Measurements from ENCODE around the gene ZFYVE9. TPM values are rescaled to one million over a fixed set of nuclear protein-coding genes. Genes with fewer than 3 reads are reported as not detected.

ZFYVE9 gene
- polyA plus RNA-seq, 1 donor from 2014 or later: 18.1 TPM

DNA sequence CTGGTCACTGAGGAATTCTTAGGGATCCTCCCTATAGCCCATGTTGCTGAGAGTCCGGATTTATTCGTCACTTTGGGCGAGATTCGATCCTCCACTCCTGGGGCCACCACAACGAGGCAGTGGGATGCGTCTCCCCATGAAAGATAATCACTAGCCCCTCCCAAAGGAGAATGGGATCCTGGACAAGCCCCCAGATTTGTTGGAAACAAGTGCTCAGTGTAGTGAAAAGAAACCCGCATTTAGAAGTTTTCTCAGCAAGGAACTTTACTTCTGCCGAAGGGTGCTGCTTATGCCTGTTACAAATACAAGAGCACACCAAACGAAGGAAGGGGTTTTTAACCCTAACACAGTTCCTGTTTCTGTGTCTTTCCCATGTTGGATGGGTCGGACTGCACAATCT, 83.3 kb downstream of the ZFYVE9 start:
- no peak overlapping the region for H3K4me3 ChIP-seq (ENCODE audit: low read length)
- no peaks in the 10 kb centered on the region for H3K9me3 ChIP-seq (ENCODE audit: low read length)
- no peaks in the 10 kb centered on the region for H4K20me1 ChIP-seq (ENCODE audit: insufficient read depth)
- TF ChIP-seq MXI1 (conservative IDR thresholded peaks at IDR 0.05; ENCODE audit: poor library complexity, severe bottlenecking): no peak
- TF ChIP-seq, protein P1, sequence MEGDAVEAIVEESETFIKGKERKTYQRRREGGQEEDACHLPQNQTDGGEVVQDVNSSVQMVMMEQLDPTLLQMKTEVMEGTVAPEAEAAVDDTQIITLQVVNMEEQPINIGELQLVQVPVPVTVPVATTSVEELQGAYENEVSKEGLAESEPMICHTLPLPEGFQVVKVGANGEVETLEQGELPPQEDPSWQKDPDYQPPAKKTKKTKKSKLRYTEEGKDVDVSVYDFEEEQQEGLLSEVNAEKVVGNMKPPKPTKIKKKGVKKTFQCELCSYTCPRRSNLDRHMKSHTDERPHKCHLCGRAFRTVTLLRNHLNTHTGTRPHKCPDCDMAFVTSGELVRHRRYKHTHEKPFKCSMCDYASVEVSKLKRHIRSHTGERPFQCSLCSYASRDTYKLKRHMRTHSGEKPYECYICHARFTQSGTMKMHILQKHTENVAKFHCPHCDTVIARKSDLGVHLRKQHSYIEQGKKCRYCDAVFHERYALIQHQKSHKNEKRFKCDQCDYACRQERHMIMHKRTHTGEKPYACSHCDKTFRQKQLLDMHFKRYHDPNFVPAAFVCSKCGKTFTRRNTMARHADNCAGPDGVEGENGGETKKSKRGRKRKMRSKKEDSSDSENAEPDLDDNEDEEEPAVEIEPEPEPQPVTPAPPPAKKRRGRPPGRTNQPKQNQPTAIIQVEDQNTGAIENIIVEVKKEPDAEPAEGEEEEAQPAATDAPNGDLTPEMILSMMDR (IDR thresholded peaks at IDR 0.05; ENCODE audit: poor library complexity, severe bottlenecking): no peak
- TF ChIP-seq SMC3 (conservative IDR thresholded peaks at IDR 0.05; ENCODE audit: poor library complexity): no peak
- TF ChIP-seq EP300 (conservative IDR thresholded peaks at IDR 0.05; ENCODE audit: poor library complexity, severe bottlenecking): no peak
- no peak for TF ChIP-seq TAF1 (IDR thresholded peaks at IDR 0.05; ENCODE audit: low read depth)
- no peak for TF ChIP-seq EZH2 (IDR thresholded peaks at IDR 0.05; ENCODE audit: borderline replicate concordance, insufficient read depth, low read length, poor library complexity, severe bottlenecking)
- TF ChIP-seq POLR2AphosphoS5 (IDR thresholded peaks at IDR 0.05): no peak
- TF ChIP-seq RAD21 (conservative IDR thresholded peaks at IDR 0.05): no peak
- TF ChIP-seq REST (IDR thresholded peaks at IDR 0.05; ENCODE audit: borderline replicate concordance): no peak
- no peak overlapping the region for H3K27ac ChIP-seq (ENCODE audit: low read length)
- no peaks in the 10 kb centered on the region for H3F3A ChIP-seq (ENCODE audit: insufficient read depth, low read length, poor library complexity, severe bottlenecking)
- H3K36me3 ChIP-seq (ENCODE audit: insufficient read depth, low read length): no peaks in the 10 kb centered on the region
- H3K79me2 ChIP-seq (replicated peaks; ENCODE audit: insufficient read depth, low read length): no peaks in the 10 kb centered on the region
- no peaks in the 10 kb centered on the region for H3K9me2 ChIP-seq (ENCODE audit: insufficient read depth, low read length)
- no peak overlapping the region for H3K9ac ChIP-seq (ENCODE audit: low read length)
- H2AFZ ChIP-seq (ENCODE audit: low read depth, low read length): no peak overlapping the region
- no peaks in the 10 kb centered on the region for H3K27me3 ChIP-seq (ENCODE audit: insufficient read depth, low read depth, low read length)
- no peak overlapping the region for H3K4me2 ChIP-seq (ENCODE audit: low read length)

DNA sequence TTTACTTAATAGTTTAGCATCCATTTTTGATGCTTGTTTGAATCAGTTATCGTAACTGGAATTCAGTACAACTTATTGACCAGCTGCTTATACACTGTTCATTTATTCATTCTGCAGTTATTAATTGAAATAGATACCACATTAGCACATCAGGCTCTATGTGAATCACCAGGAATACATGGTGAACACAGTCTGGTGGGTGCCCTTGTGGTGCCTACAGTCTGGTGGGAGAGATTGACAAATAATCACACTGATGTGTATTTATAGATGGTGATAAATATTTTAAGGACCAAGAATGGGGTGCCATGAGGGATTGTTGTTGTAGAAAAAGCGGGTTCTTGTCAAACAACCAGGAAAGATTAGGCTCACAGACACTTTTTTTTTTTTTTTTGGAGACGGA, 87.6 kb downstream of the ZFYVE9 start:
- no peaks in the 10 kb centered on the region for H4K20me1 ChIP-seq (ENCODE audit: insufficient read depth)
- no peak overlapping the region for H2AFZ ChIP-seq (ENCODE audit: low read depth, low read length)
- H3K4me2 ChIP-seq (ENCODE audit: low read length): no peak overlapping the region
- no peaks in the 10 kb centered on the region for H3F3A ChIP-seq (ENCODE audit: insufficient read depth, low read length, poor library complexity, severe bottlenecking)
- no peaks in the 10 kb centered on the region for H3K79me2 ChIP-seq (replicated peaks; ENCODE audit: insufficient read depth, low read length)
- H3K4me3 ChIP-seq (ENCODE audit: low read length): no peak overlapping the region
- H3K27me3 ChIP-seq (ENCODE audit: insufficient read depth, low read depth, low read length): no peaks in the 10 kb centered on the region
- no peaks in the 10 kb centered on the region for H3K9me3 ChIP-seq (ENCODE audit: low read length)
- no peak overlapping the region for H3K9ac ChIP-seq (ENCODE audit: low read length)
- H3K27ac ChIP-seq (ENCODE audit: low read length): no peak overlapping the region
- no peaks in the 10 kb centered on the region for H3K36me3 ChIP-seq (ENCODE audit: insufficient read depth, low read length)
- TF ChIP-seq SMC3 (conservative IDR thresholded peaks at IDR 0.05; ENCODE audit: poor library complexity): no peak
- no peaks in the 10 kb centered on the region for H3K9me2 ChIP-seq (ENCODE audit: insufficient read depth, low read length)

- Histone ChIP-seq H2AFZ (ENCODE audit: low read depth, low read length) (no peak overlapping the region), H3K36me3 (ENCODE audit: insufficient read depth, low read length) (no peaks in the 10 kb centered on the region), H3K9ac (ENCODE audit: low read length) (no peak overlapping the region), H3K4me2 (ENCODE audit: low read length) (no peak overlapping the region), H3K27me3 (ENCODE audit: insufficient read depth, low read depth, low read length) (no peaks in the 10 kb centered on the region), H3K9me3 (ENCODE audit: low read length) (no peaks in the 10 kb centered on the region), H4K20me1 (ENCODE audit: insufficient read depth) (no peaks in the 10 kb centered on the region), H3K79me2 (replicated peaks; ENCODE audit: insufficient read depth, low read length) (no peaks in the 10 kb centered on the region), H3K27ac (ENCODE audit: low read length) (no peak overlapping the region), H3K4me3 (ENCODE audit: low read length) (no peak overlapping the region), H3K9me2 (ENCODE audit: insufficient read depth, low read length) (no peaks in the 10 kb centered on the region), H3F3A (ENCODE audit: insufficient read depth, low read length, poor library complexity, severe bottlenecking) (no peaks in the 10 kb centered on the region)
- TF ChIP-seq TAF1 (IDR thresholded peaks at IDR 0.05; ENCODE audit: low read depth): no peak
- no peak for TF ChIP-seq EP300 (conservative IDR thresholded peaks at IDR 0.05; ENCODE audit: poor library complexity, severe bottlenecking)
- TF ChIP-seq, protein P1 (IDR thresholded peaks at IDR 0.05; ENCODE audit: poor library complexity, severe bottlenecking): no peak
- TF ChIP-seq RAD21 (conservative IDR thresholded peaks at IDR 0.05): no peak
- TF ChIP-seq SMC3 (conservative IDR thresholded peaks at IDR 0.05; ENCODE audit: poor library complexity): no peak
- TF ChIP-seq EZH2 (IDR thresholded peaks at IDR 0.05; ENCODE audit: borderline replicate concordance, insufficient read depth, low read length, poor library complexity, severe bottlenecking): no peak
- TF ChIP-seq POLR2AphosphoS5 (IDR thresholded peaks at IDR 0.05): no peak
- no peak for TF ChIP-seq MXI1 (conservative IDR thresholded peaks at IDR 0.05; ENCODE audit: poor library complexity, severe bottlenecking)
Measured at GRCh38 chr1:52233463-52233862, 91.6 kb downstream of the ZFYVE9 start.
